HS-27A (cell line): ENCODE measurements around the gene PDK1.

Experiments used
- DNase-seq: peaks from one replicate; pipeline ENCODE4 v3.0.0-alpha.2; 2012; ENCODE audit warnings: low read depth, missing footprints

The PDK1 gene

DNA sequence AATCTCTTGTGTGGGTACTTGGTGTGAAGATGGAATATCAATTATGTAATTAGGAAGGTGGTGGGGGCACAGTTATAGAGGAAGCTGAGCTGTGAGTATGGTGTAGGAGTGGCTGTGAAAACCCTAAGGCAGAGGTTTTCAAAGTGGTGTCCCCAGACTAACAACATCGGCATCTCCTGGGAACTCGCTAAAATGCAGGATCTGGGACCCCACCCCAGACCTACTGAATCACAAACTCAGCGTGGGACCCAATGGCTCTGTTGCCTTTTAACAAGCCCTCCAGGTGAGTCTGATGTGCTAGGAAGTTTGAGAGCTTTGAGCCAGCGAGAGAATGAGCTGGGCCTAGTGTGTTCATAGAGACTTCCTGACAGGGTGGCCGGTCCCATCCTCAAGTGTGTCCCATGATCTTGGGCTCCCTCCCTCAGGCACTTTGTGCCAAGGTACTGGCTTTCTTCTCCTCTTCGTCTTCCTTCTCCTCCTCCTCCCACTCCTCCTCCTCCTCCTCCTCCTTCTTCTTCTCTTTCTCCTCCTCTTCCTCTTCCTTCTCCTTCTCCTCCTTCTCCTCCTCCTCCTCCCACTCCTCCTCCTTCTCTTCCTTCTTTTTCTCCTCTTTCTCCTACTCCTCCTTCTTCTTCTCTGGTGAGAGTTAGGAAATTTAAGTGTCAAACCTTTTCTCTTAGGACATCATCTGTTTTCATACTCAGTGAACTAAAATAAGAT, 86.6 kb downstream of the PDK1 start:
- DNase-seq = no peak

DNA sequence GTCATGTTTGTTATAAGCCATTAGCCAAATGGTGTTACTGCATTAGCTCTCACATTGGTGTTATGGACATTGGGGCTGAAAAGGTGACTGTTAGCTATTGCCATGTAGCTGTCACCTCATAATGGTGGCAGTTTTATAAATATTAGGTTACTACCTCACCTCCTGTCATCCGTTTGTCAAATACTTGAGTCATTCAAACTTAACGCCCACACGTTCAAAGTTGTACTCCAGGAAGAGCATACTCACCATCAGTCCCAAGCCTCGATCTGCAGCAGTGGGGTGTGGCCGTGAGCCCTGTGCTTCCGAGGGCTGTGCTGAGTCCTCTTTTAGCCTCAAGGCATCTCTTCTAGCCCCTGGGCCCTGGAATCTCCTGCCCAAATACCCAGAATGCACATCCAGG, 87.3 kb downstream of the PDK1 start:
- no peak for DNase-seq

DNA sequence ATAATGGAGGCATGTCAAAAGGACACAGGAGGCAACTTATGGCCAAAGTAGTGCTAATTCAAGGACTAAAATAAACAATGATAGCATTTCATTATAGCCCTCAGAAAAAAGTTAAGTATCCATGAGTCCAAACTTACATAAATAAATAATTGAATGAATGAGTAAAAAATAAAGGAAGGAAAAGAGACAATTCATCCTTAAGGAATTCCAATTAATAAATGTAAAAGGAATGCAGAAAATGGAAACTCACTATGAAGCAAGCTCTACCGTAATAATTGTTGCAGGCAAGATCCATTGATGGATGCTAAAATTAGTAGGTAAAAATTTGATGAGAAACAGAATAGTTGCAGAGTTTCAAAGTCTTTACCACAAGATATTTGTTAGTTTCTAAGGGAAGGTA, 91.5 kb downstream of the PDK1 start:
- DNase-seq = no peak

DNA sequence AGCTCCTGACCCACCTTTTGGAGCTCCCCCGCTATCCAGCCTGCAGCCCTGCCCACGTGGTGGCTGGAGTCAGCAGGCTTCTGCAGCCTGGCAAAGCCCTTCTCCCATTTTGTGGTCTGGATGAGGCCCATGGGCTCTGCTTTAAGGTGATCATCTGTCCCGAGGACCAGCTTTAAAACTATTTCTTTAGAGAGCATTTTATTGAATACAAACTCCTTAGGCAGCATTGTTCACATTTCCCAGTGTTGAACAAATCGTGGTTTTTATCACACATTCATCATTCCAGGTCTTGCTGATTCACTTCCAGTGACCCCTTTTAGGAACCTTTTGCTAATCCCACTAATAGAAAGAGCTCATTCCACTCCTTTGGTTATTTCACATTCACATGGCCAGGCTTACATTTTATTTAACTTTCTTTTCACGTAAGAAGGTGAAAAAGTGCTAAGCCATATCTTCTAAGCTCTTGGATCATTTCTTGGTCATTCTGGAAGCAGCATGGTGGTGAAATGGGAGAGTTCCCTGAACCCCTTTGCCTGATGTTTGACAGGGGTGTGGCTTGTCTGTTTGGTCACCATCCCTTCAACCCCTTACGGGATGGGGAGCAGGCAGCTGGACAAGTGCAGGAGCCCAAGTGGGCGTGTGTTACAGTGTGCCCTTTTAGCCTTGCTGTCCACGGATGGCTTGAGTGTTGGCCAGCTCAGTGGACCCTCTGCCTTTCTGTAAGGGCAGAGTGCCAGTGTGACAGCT, 99.4 kb downstream of the PDK1 start:
- peak; percentile 54 for DNase-seq

- DNase-seq = no peak
Observed at GRCh38 chr2:172655838-172656573, 100.1 kb downstream of the PDK1 start.
